Posterior vena cava (tissue), 2 donors: Measurements from ENCODE around the gene DIPK1C. TPM values are rescaled to one million over a fixed set of nuclear protein-coding genes. Genes with fewer than 3 reads are reported as not detected.

Source experiments
- DNase-seq: peaks from one replicate; pipeline ENCODE4 v3.0.0-alpha.2; 2020; ENCODE audit warnings: low spot score
- intact Hi-C, 2 donors: fragments of 100-400 bp; cut with DNase I; formaldehyde crosslinking; loops; one replicate each; pipeline versions ENCODE4 v1.14.1 to v1.14.2; 2022 to 2023
- total RNA-seq, 2 donors: library from RNA; stranded (reverse); fragmentation: NEBNext Ultra II Directional; extraction: Animal tissue kit (Norgen Biotek cat#: 25700); gene quantifications; one replicate each; pipeline ENCODE4 v1.2.1, GENCODE V29; 2021
- donor health status: DM: yes; HTN: yes; CAD: no.
- donor health status: DM: yes; HTN: yes; CAD: no.

The DIPK1C gene
- total RNA-seq, 2 donors from 2014 or later, result not detected

GRCh38 chr18:74488354-74488753 is 31.2 kb upstream of the DIPK1C start:
- intact Hi-C loops, result no loop called here
- no peak for DNase-seq

DNA sequence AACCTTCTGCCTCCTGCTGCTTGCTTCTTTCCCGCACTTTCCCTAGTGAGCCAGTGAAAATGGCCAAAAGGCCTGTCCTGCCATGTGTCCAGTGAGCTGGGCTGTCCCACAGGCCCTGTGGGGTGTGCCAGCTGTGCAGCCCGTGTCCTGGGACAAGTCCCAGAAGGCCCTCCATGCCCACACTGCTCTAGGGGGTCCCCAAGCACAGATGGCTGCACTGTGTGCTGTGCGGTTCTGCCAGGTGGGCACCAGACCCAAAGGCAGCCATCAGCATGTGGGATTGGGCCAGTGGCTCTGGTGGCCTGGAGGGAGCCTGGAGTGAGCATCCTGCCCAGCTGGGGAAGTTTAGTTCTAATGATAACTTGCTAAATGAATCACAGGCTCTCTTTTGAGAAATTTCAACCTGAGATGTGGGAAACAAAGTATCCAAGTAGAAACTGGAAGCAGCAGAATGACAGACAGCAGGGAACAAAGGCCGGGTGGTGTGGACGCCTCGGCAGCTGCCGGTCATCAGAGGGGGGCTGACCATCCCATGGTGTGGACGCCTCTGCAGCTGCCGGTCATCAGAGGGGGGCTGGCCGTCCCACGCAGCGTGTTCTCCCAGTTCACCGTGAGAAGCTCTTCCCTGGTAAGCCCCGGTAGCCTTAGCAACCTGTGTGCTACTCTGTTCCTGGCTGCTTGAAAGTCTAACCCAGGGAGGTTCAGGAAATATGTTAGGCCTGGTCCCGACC is 29.2 kb upstream of the DIPK1C start:
- DNase-seq, result no peak
- intact Hi-C loops, result no loop called here

- DNase-seq, result no peak
- intact Hi-C loops, result no loop called here
Measured at GRCh38 chr18:74482697-74483096, 25.6 kb upstream of the DIPK1C start.

- intact Hi-C loops, result no loop called here
Measured at GRCh38 chr18:74480149-74480651, 23.1 kb upstream of the DIPK1C start.

GRCh38 chr18:74479486-74480148 is 22.5 kb upstream of the DIPK1C start:
- DNase-seq, result no peak
- intact Hi-C loops, result loop anchor here in 1 of 2 donors (10.0 kb wide), 1 partner anchor 125 kb away; no protein-coding TSS in a partner anchor

More at GRCh38 chr18:74480149-74480651, 23.1 kb upstream of the DIPK1C start:
- no peak for DNase-seq

DNA sequence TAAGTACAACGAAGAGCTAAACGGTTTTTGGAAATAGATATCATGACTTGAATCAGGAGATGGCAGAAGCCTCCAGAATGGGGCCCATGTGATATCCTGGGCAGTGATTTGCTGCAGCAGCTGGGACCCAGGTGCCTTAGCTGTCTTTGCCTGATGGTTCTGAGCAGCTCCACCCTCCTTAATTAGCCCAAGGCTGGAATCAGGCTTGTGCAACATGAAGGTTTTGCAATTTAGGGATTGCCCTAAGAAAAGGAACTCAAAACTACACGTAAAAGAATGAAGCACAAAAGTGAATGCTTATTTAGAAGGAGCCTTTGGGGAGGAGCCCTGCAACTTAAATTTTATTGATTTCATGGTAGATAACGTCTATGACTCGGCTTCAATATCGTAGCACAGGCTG is 21.8 kb upstream of the DIPK1C start:
- intact Hi-C loops, result loop anchor here in 1 of 2 donors (10.0 kb wide), 1 partner anchor 124 kb away; no protein-coding TSS in a partner anchor

DNA sequence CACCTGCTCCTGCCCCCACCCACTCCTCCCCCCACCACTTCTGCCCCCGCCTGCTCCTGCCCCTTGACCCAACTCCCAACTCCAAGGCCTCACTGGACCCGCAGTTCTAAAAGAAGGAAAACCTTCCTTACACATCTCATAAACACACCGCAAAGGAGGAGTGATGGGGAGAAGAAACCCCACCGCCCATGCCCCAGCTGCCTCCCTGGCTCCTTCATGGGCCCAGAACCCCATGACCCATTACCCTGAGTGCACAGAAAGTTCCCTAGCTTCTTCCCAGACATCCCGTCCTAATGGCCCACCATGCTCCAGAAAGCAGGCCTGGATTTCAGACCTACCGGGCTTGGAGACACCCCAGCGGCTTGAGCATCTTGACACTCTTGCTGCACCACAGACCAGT is 21.2 kb upstream of the DIPK1C start:
- intact Hi-C loops, result loop anchor here in 1 of 2 donors (10.0 kb wide), 1 partner anchor 124 kb away; no protein-coding TSS in a partner anchor
- no peak for DNase-seq

More for the DNA sequence above, 21.8 kb upstream of the DIPK1C start:
- no peak for DNase-seq

DNA sequence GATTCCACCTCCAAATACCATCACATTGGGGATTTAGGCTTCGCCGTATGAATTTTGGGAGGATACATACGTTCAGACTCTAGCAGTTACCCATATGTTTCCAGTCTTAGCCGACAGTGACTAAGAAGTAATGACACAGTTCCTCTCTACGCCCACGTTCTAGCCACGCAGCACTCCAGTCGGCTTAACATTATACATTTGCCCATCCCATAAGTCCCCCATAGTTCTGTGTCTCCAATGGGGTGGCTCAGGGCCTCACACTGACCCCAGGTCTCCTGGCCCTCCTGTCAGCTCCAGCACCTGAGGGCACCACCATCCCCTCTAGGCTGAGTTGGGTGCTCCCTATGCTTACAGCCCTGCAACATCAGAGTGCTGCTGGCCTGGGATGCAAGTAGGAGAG is 20.7 kb upstream of the DIPK1C start:
- intact Hi-C loops, result loop anchor here in 1 of 2 donors (10.0 kb wide), 1 partner anchor 123 kb away; no protein-coding TSS in a partner anchor
- DNase-seq, result no peak

DNA sequence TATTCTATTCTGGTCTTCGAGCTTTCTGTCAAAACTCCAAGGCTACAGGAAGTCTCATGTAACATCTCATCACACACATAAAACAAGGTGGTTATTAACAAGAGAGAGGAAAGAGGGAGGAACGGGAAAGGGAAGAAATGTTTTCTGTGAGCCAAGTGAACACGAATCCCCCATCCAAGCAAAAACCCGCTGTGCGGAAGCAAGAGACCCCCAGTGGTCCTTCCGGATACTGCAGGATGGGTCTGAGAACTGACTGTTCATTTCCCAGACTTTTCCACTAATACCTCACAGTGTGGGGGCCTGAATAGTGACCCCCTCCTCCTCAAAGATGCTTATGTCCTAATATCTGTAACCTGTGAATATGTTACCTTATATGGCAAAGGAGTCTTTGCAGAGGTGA is 19.0 kb upstream of the DIPK1C start:
- no peak for DNase-seq
- intact Hi-C loops, result loop anchor here in 1 of 2 donors (10.0 kb wide), 1 partner anchor 121 kb away; no protein-coding TSS in a partner anchor

- intact Hi-C loops, result loop anchor here in 1 of 2 donors (5.0 to 10.0 kb wide), 2 partner anchors 119 to 913 kb away; no protein-coding TSS in a partner anchor
- no peak for DNase-seq
Measured at GRCh38 chr18:74473976-74474640, 17.0 kb upstream of the DIPK1C start.

GRCh38 chr18:74472312-74472711 is 15.2 kb upstream of the DIPK1C start:
- intact Hi-C loops, result loop anchor here in 1 of 2 donors (5.0 to 10.0 kb wide), 2 partner anchors 118 to 915 kb away; no protein-coding TSS in a partner anchor
- no peak for DNase-seq

GRCh38 chr18:74468547-74469061 is 11.5 kb upstream of the DIPK1C start:
- intact Hi-C loops, result no loop called here
- DNase-seq, result no peak

GRCh38 chr18:74465775-74466174 is 8.7 kb upstream of the DIPK1C start:
- intact Hi-C loops, result no loop called here

DNA sequence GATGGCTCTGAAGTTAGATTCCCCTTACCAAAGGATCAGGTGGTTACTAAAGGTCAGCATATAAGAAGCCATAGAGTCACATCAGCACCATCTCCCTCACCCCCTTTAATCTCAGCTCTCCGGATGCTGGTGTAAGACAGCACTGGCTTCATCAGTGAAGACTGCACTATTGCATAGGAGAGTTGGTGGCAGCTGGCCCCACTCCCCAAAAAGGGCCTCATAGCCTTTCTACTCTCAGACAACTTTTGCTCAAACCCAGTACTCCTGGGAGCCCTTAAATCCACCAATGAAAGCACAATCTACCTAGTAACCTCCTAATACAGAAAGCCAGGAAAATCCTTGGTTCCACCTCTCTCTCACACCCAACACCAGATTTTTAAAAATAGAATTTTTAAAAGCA is 6.9 kb upstream of the DIPK1C start:
- intact Hi-C loops, result no loop called here
- no peak for DNase-seq

More at GRCh38 chr18:74465775-74466174, 8.7 kb upstream of the DIPK1C start:
- DNase-seq, result no peak

- intact Hi-C loops, result no loop called here
- DNase-seq, result no peak
Measured at GRCh38 chr18:74463254-74463653, 6.1 kb upstream of the DIPK1C start.

- DNase-seq, result no peak
- intact Hi-C loops, result no loop called here
Measured at GRCh38 chr18:74460825-74461224, 3.7 kb upstream of the DIPK1C start.

GRCh38 chr18:74459889-74460288 is 2.8 kb upstream of the DIPK1C start:
- no peak for DNase-seq
- intact Hi-C loops, result no loop called here

DNA sequence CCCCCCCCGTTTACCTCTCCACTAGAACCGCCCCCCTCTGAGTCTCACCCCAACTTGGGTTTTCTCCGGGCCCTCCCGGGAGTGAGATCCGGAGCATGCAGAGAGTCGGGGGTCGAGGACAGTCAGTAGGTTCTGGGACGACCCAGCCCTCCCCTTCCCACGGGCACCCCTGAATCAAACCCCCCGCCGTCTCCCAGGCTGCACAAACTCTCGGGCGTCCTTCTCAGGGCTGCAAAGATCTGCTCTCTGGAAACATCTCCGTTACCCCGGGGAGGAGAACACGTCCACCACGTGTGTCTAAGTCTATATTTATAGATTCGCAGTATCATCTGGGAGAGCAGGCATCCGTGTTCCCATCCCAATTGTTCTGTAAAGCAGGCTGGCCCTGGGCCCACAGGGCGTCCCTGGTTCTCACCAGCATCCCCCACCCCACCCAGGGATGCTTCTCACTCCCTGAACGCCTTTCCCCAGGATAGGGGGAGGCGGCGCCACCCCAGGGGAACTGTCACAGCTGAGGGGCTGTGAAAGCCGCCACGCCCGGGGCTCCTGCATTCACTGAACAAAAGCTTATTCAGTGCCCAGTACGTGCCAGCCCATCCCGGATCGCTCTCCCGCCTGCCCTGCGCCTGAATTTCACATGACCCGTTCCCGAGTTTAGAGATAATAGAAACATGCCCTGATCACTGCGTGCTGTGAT is 765 bp upstream of the DIPK1C start:
- intact Hi-C loops, result no loop called here
- DNase-seq, result no peak
